ENCODE data around the gene HSCB. TPM values are rescaled to one million over a fixed set of nuclear protein-coding genes. Genes with fewer than 3 reads are reported as not detected.
"Not testable (repeated sequence)": the region's sequence is repeated elsewhere in the genome, so short reads cannot be mapped to it uniquely, and the experiment has no call there.

The HSCB gene
- total RNA-seq, 4 donors from 2014 or later = 17.5 to 27.0 (median 21.4) TPM

GRCh38 chr22:28759861-28760560 is 18.2 kb downstream of the HSCB start:
- TF ChIP-seq POLR2A (IDR thresholded peaks at IDR 0.05) = no peak
- TF ChIP-seq, protein P1, sequence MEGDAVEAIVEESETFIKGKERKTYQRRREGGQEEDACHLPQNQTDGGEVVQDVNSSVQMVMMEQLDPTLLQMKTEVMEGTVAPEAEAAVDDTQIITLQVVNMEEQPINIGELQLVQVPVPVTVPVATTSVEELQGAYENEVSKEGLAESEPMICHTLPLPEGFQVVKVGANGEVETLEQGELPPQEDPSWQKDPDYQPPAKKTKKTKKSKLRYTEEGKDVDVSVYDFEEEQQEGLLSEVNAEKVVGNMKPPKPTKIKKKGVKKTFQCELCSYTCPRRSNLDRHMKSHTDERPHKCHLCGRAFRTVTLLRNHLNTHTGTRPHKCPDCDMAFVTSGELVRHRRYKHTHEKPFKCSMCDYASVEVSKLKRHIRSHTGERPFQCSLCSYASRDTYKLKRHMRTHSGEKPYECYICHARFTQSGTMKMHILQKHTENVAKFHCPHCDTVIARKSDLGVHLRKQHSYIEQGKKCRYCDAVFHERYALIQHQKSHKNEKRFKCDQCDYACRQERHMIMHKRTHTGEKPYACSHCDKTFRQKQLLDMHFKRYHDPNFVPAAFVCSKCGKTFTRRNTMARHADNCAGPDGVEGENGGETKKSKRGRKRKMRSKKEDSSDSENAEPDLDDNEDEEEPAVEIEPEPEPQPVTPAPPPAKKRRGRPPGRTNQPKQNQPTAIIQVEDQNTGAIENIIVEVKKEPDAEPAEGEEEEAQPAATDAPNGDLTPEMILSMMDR (IDR thresholded peaks at IDR 0.05) = no peak
- H3K4me3 ChIP-seq (ENCODE audit: low read depth, poor library complexity, severe bottlenecking) = no peak overlapping the region
- DNase-seq (ENCODE audit: low spot score in 2 of 2) = no peak
- 63 to 71% methylated on average over 3 of the region's 3 CpGs for WGBS, 2 donors
- intact Hi-C loops (cut with DNase I; ENCODE audit: low total_unique reads) = no loop called here

DNA sequence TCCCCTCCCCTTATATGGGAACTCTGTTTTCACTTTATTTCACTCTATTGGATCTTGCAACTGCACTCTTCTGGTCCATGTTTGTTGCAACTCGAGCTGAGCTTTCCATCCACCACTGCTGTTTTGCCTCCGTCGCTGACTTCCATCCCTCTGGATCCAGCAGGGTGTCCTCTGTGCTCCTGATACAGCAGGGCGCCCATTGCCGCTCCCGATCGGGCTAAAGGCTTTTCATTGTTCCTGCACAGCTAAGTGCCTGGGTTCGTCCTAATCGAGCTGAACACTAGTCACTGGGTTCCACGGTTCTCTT is 19.6 kb downstream of the HSCB start:
- H3K4me3 ChIP-seq (ENCODE audit: low read depth, poor library complexity, severe bottlenecking) = no peak overlapping the region
- no peak for DNase-seq (ENCODE audit: low spot score in 2 of 2)
- intact Hi-C loops (cut with DNase I; ENCODE audit: low total_unique reads) = no loop called here
- WGBS, 2 donors = 94% methylated on average over 10 of the region's 10 CpGs
- no peak for TF ChIP-seq POLR2A (IDR thresholded peaks at IDR 0.05)
- TF ChIP-seq, protein P1 (IDR thresholded peaks at IDR 0.05) = no peak

DNA sequence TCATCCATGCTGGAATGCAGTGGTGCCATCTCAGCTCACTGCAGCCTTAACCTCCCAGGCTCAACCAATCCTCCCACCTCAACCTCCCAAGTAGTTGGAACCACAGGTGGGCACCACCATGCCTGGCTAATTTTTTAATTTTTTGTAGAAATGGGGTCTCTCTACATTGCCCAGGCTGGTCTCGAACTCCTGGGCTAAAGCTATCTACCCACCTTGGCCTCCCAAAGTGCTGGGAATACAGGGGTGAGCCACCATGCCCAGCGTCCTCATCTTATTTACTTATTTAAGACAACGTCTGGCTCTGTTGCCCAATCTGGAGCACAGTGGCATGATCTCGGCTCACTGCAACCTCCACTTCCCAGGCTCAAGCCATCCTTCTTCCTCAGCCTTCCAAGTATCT is 20.2 kb downstream of the HSCB start:
- H3K4me3 ChIP-seq (ENCODE audit: low read depth, poor library complexity, severe bottlenecking); DNase-seq (ENCODE audit: low spot score in 2 of 2); intact Hi-C loops (cut with DNase I; ENCODE audit: low total_unique reads): not testable (repeated sequence)
- 91 to 94% methylated on average over 4 of the region's 4 CpGs for WGBS, 2 donors

GRCh38 chr22:28766628-28767027 is 24.8 kb downstream of the HSCB start:
- WGBS, 2 donors = 73 to 96% methylated on average over 3 of the region's 3 CpGs
- H3K4me3 ChIP-seq (ENCODE audit: low read depth, poor library complexity, severe bottlenecking) = no peak overlapping the region
- intact Hi-C loops (cut with DNase I; ENCODE audit: low total_unique reads) = no loop called here
- no peak for DNase-seq (ENCODE audit: low spot score in 2 of 2)
- TF ChIP-seq, protein P1 (IDR thresholded peaks at IDR 0.05) = no peak
- TF ChIP-seq POLR2A (IDR thresholded peaks at IDR 0.05) = no peak

GRCh38 chr22:28768701-28769393 is 27.0 kb downstream of the HSCB start:
- H3K4me3 ChIP-seq (ENCODE audit: low read depth, poor library complexity, severe bottlenecking) = no peak overlapping the region
- no peak for TF ChIP-seq POLR2A (IDR thresholded peaks at IDR 0.05)
- TF ChIP-seq, protein P1 (IDR thresholded peaks at IDR 0.05) = no peak
- no peak for DNase-seq (ENCODE audit: low spot score in 2 of 2)
- intact Hi-C loops (cut with DNase I; ENCODE audit: low total_unique reads) = no loop called here
- WGBS, 2 donors = 78 to 86% methylated on average over 6 of the region's 6 CpGs

DNA sequence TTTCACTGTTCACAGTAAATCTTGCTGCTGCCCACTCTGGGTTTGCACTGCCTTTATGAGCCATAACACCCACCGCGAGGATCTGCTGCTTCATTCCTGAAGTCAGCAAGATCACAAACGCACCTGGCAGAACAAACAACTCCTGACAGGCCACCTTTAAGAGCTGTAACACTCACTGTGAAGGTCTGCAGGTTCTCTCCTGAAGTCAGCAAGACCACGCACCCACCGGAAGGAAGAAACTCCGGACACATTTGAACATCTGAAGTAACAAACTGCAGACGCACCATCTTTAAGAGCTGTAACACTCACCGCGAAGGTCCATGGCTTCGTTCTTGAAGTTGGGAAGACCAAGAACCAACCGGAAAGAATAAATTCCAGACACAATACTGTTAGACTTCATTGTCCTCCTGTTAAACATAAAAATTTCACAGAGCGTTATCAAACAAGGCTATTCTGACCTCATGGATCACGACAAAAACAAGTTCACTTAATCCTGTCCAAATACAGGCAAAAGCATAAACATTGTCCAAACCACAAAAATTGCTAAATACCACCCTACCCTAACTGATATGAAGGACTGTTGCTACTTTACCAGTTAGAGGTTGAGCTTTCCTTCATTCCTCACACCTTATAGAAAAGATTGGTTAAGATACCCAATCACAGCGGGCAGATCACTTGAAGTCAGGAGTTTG is 27.7 kb downstream of the HSCB start:
- no peak overlapping the region for H3K4me3 ChIP-seq (ENCODE audit: low read depth, poor library complexity, severe bottlenecking)
- peak in 1 of 2 donors; percentile 60 for DNase-seq (ENCODE audit: low spot score in 2 of 2)
- no peak for TF ChIP-seq POLR2A (IDR thresholded peaks at IDR 0.05)
- TF ChIP-seq, protein P1 (IDR thresholded peaks at IDR 0.05) = no peak
- WGBS, 2 donors = 91 to 93% methylated on average over 14 of the region's 14 CpGs
- intact Hi-C loops (cut with DNase I; ENCODE audit: low total_unique reads) = no loop called here
